Dermis blood vessel endothelial cell (primary cell): ENCODE results near the gene IMP3. TPM values are rescaled to one million over a fixed set of nuclear protein-coding genes. Genes with fewer than 3 reads are reported as not detected.
"Not testable (repeated sequence)": the region's sequence is repeated elsewhere in the genome, so short reads cannot be mapped to it uniquely, and the experiment has no call there.

Experiments used
- DNase-seq: peaks from one replicate; pipeline ENCODE4 v3.0.0; 2010
- total RNA-seq: library from RNA; depleted of rRNA; stranded (reverse); fragments of >200 nt; gene quantifications from 2 replicates; pipeline ENCODE4 v1.2.3, GENCODE V29; 2014

Gene IMP3
- total RNA-seq, 1 donor from 2014 or later, result 138 TPM

DNA sequence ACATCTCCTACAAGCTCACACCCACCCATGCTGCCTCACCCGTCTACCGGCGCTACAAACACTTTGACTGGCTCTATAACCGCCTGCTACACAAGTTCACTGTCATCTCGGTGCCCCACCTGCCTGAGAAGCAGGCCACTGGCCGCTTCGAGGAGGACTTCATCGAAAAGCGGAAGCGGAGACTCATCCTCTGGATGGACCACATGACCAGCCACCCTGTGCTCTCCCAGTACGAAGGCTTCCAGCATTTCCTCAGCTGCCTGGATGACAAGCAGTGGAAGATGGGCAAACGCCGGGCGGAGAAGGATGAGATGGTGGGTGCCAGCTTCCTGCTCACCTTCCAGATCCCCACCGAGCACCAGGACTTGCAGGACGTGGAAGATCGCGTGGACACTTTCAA lies 9.8 kb upstream of the IMP3 start:
- DNase-seq, result no peak

- DNase-seq, result no peak
Measured at GRCh38 chr15:75649045-75649761, 9.2 kb upstream of the IMP3 start.

DNA sequence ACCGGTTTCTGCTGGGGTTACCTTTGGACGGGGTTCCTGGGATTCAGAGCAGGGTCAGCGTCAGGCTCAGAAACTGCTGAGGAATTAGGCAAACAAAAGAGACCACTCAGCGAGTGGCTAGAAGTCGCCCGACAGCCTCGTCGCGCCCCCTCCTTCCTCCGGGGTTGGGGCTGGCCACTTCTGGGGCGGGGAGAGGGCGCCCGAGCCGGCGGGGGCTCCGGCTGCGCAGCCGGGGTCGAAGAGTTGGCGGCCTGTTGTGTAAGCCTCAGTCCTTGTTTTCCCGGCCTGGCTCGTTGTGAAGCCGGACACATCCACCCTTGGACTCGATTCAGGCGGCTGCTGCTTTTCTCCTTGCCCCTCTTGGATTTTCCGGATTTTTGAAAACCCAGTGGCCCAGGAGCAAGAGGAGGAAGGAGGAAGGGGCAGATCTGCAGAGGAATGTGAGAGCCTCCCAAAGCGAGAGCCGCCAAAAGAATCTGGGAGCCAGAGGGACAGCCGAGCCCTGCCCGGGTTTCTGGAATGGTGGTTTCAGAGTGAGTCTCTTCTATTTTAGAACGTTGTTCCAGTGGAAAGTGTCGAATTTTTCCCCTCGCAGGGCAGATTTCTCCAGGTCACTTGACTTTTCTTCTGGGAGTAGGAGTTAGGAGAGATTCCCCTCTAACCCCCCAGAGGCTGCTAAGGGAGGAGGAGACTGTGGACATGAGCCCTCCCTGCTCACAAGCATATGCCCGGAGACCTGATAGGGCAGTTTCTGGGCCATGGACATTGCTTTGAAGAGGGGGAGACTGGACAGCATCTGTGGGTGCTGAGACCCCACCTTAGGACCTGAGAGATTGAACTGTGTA lies 8.4 kb upstream of the IMP3 start:
- DNase-seq, result peak; percentile 54

GRCh38 chr15:75647370-75648155 lies 7.5 kb upstream of the IMP3 start, which contains the start of gene SNX33:
Gene SNX33, plus strand, starts transcription at chr15:75647912. Its CDS starts 1,191 bp downstream, at chr15:75649103.
- peak; percentile 80 for DNase-seq

DNA sequence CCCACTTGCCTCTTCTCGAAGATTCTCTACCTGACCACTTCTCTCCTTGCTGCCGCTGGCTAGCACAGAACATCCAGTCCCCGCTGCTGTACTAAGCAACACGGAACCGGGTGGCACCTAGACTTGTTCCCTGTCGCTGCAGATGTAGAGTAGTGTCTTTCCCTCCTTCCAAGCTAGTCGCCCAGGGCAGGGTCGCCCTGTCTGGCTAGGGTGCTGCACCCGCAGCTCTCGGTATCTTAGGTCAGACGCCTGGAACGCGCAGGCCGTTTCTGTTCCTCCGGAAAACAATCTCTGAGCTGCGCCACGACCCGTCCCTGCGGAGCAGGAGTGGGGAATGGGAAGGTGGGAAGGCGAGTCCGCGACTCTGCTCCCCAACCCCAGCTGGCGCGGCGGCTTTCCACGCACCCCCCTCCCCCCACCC lies 6.9 kb upstream of the IMP3 start:
- no peak for DNase-seq

- no peak for DNase-seq
Measured at GRCh38 chr15:75646112-75646943, 6.3 kb upstream of the IMP3 start.

GRCh38 chr15:75644376-75644775 lies 4.4 kb upstream of the IMP3 start:
- DNase-seq, result no peak

DNA sequence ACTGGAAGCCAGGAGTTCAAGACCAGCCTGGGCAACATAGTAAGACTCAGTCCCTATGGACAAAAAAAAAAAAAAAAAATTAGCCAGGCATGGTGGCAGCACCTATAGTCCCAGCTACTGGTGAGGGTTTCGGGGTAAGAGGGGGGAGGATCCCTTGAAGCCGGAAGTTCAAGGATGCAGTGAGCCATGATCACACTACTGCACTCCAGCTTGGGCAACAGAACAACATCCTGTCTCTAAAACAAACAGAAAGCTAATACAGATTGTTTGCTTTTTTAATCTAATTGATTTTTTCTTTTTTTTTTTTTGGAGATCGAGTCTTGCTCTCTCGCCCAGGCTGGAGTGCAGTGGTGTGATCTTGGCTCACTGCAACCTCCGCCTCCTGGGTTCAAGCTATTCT lies 1.6 kb upstream of the IMP3 start:
- DNase-seq, result no peak

DNA sequence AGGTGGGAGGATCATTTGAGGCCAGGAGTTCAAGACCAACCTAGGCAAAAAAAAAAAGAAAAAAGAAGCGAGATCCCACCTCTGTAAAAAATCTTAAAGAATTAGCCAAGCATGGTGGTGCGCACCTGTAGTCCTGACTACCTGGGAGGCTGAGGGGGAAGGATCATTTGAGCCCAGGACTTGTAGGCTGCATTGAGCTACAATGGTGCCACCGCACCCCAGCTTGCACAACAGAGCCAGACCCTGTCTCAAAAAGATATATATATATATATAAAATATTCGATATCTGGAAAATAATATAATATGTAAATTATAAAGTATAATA lies 1.1 kb upstream of the IMP3 start:
- no peak for DNase-seq

DNA sequence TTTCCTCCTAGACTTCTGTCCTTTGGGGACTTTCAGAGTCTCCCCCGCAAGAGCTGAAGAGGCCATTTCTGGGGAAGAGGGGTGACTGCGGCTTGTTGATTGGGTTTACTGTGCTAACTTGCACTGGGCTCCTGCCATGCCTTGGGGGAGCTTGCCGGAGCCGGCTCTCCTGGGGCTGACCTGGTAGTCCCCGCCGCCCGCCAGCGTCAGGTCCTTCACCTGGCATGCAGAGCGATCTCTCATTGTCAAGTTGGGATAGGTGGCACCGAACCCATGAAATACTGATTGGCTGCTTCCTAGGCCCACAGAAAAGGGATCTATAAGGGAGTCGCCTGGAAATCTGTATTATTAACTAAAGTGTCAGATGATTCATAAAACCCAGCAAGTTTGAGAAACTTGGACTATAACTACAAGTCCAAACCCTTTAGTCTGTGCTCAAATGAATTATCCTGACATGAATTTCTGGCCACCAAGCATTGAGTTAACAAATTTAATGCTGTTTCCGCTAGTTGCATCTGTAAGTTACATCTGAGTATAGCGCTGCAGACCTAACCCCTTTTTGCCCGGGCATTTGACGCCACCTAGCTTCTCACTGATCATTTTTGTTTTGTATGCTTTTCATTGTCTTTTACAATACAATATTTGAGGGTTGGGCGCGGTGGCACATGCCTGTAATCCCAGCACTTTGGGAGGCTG lies 607 bp upstream of the IMP3 start:
- DNase-seq, result peak; percentile 71

DNA sequence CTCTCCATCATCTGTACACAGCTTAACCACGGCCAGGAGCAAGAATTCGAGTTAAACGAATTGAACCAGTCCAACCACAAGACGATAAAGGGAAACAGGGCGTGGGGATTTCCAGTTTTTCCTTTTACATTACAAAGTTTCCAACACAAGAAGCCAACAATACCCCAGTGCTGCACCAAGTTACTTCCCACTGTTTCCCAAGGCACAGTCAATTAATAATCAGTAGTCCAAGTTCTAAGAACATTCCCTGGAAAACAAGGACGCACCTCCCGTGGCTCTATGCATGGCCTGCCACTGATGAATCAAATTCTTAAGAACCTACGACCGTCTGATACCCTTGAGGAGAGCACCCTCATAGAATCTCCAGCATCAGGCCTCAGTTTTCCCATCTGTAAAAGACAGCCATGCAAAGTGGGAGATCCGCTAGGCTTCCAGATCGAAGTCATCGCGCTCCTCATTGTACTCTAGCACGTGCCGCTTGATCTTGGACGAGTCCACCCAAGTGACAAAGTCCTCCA lies 774 bp downstream of the IMP3 start:
- peak; percentile 56 for DNase-seq

GRCh38 chr15:75637245-75638009 lies 2.6 kb downstream of the IMP3 start:
- no peak for DNase-seq

GRCh38 chr15:75636026-75636425 lies 4.0 kb downstream of the IMP3 start:
- DNase-seq, result no peak

DNA sequence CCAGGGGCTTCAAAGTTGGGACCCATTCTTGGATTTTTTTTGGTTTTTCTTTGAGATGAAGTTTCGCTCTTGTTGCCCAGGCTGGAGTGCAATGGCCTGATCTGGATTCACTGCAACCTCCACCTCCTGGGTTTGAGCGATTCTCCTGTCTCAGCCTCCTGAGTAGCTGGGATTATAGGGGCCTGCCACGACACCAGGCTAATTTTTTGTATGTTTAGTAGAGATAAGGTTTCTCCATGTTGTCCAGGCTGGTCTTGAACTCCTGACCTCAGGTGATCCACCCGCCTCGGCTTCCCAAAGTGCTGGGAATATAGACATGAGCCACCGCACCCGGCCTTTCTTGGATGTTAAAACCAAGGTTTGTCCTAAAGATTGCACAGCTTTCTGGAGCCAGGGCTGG lies 6.1 kb downstream of the IMP3 start:
- DNase-seq, result not testable (repeated sequence)

DNA sequence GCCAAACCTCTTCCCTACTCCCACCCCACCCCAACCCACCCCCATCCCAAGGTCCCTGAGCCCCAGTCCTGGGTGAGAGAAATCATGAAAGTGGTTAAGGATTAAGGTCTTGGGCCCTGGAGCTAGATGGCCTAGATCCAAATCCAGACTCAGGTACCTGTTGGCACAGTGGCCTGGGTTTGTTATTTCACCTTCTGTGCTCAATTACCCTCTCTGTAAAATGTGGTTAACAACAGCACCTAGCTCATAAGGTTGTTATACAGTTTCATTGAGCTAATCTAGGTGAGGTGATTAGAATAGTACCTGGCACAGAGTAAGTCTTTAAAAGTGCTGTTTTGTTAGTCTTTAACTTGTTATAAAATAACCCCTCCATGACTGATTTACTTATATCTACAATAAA lies 8.1 kb downstream of the IMP3 start:
- DNase-seq, result no peak

GRCh38 chr15:75625542-75626347 lies 14.3 kb downstream of the IMP3 start, which contains the start of gene SNUPN:
Gene SNUPN, minus strand, starts transcription at chr15:75625725. Its CDS starts 4,674 bp downstream, at chr15:75621051.
- DNase-seq, result peak; percentile 94

DNA sequence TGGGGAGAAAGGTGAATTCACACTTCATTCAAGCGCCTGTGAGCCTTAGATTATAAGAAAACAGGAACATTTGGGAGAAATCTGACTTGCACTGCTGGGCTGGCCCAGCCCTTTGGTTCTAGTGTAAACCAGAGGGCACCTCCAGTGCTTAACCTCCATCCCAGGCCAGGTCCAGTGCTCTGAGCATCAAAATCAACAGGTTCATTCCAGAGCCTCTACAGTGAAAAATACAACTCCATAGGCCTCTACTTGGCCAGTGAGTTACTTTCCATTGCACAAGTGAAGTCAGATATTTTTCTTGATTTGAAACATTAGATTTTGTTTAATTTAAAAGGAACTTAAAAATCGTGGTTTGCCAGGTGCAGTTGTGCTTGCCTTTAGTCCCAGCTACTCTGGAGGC lies 17.5 kb downstream of the IMP3 start:
- no peak for DNase-seq

DNA sequence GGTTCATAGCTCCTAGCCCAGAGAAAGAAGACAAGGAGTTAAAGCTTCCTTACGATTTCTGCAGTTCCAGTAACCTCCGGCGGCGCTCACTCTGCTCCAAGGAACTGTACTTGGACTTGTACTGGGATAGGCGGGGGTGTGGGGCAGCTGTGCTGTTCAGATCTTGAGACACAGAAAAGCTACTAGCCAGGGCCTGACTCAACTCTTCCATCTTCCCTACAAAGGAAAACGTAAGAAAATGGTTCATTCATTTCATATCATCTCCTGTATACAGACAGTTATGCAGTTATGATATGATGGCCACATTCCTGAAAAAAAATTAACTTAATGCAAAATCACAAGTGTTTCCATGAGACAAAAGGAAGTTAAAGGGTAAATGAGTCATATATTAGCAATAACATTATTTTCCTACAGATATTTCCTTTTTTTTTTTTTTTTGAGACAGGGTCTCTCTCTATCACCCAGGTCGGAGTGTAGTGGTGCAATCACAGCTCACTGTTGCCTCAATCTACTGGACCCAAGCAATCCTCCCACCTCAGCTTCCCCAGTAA lies 19.1 kb downstream of the IMP3 start:
- DNase-seq, result peak; percentile 94
